Vagina (tissue), 2 donors: ENCODE results near the gene S100A13. TPM values are rescaled to one million over a fixed set of nuclear protein-coding genes. Genes with fewer than 3 reads are reported as not detected.
A peak's percentile ranks its signal among the peaks of the same experiment; 100 is the strongest.

Source experiments
- DNase-seq, 2 donors: peaks; one replicate each; pipeline ENCODE4 v3.0.0-alpha.2; 2017; ENCODE audit errors: extremely low spot score in 2 of 2
- H3K27ac ChIP-seq: fragments of 200-600 bp; sonication (generic); one replicate; pipeline ENCODE4 v1.5.1; 2019
- H3K27me3 ChIP-seq: fragments of 200-600 bp; sonication (generic); one replicate; pipeline ENCODE4 v1.5.1; 2019
- H3K36me3 ChIP-seq, 2 donors: fragments of 200-600 bp; sonication (generic); one replicate each; pipeline ENCODE4 v1.5.1; 2017 to 2019
- H3K4me1 ChIP-seq: fragments of 200-600 bp; sonication (generic); one replicate; pipeline ENCODE4 v1.5.1; 2019
- H3K4me3 ChIP-seq, 2 donors: fragments of 200-600 bp; sonication (generic); 1 replicate in 1 of 2; 2 replicates in 1 of 2; pipeline ENCODE4 v1.5.1; 2016 to 2019
- H3K9me3 ChIP-seq: fragments of 200-600 bp; sonication (generic); one replicate; pipeline ENCODE4 v1.5.1; 2019
- CTCF ChIP-seq, 3 experiments: fragments of 450-650 bp in 2 of 3; fragments of 200-600 bp in 1 of 3; sonication (generic) in 1 of 3; IDR thresholded peaks; one replicate each; pipeline ENCODE4 v1.5.1; 2017 to 2019; ENCODE audit warnings: antibody characterized with exemption in 3 of 3, mild to moderate bottlenecking in 2 of 3, moderate library complexity in 2 of 3
- POLR2A ChIP-seq, 2 donors: fragments of 450-650 bp; IDR thresholded peaks; one replicate each; pipeline ENCODE4 v1.6.1; 2017; ENCODE audit warnings: antibody characterized with exemption in 2 of 2, mild to moderate bottlenecking in 2 of 2, moderate library complexity in 2 of 2
- POLR2AphosphoS5 ChIP-seq, 2 donors: sonication (generic); formaldehyde crosslinking; IDR thresholded peaks; one replicate each; pipeline ENCODE4 v1.9.0; 2017; ENCODE audit warnings: antibody characterized with exemption in 2 of 2, mild to moderate bottlenecking in 2 of 2, low read depth in 1 of 2; ENCODE audit not compliant: insufficient read depth in 1 of 2
- intact Hi-C: fragments of 100-400 bp; cut with DNase I; formaldehyde crosslinking; loops from one replicate; pipeline ENCODE4 v1.15.1; 2023
- total RNA-seq: library from RNA; depleted of rRNA; stranded (reverse); fragments of >200 nt; gene quantifications from one replicate; pipeline ENCODE4 v1.2.3, GENCODE V29; 2016

Gene S100A13
- total RNA-seq, 1 donor from 2014 or later, result 116 TPM

DNA sequence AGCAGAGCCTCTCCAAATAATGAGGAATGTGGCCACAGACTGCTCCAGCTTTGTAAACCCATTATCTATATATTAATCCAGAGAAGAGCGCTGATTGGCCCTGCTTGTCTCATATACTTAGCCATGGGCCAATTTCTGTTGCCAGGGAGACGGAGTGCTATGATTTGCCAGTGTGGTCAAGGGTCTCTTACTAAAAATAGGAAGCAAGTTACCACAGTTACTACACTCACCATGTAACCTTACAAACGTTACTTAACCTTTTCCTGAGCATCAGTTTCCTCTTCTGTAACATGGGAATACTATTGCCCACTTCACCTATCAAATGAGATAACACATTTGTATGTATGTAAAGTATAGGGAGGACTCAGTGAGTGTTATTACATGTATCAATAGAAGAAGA, 54.0 kb downstream of the S100A13 start:
- intact Hi-C loops, result no loop called here
- no peak for DNase-seq
- no peaks in the 10 kb centered on the region for H3K27me3 ChIP-seq
- peak overlapping the region; percentile 59 for H3K27ac ChIP-seq
- no peaks in the 10 kb centered on the region for H3K36me3 ChIP-seq
- TF ChIP-seq CTCF (IDR thresholded peaks at IDR 0.05) (no peak), POLR2AphosphoS5 (IDR thresholded peaks at IDR 0.05; ENCODE audit: insufficient read depth in 1 of 2, low read depth in 1 of 2) (no peak), POLR2A (IDR thresholded peaks at IDR 0.05) (no peak)
- peaks cover 22% of the 10 kb centered on the region for H3K4me1 ChIP-seq
- H3K9me3 ChIP-seq, result no peaks in the 10 kb centered on the region
- H3K4me3 ChIP-seq, result no peak overlapping the region

GRCh38 chr1:153572569-153573015, 54.7 kb downstream of the S100A13 start:
- Histone ChIP-seq H3K27ac (peak overlapping the region; percentile 59), H3K9me3 (no peaks in the 10 kb centered on the region), H3K4me3 (no peak overlapping the region), H3K36me3 (no peaks in the 10 kb centered on the region), H3K27me3 (no peaks in the 10 kb centered on the region), H3K4me1 (peaks cover 22% of the 10 kb centered on the region)
- TF ChIP-seq POLR2A (IDR thresholded peaks at IDR 0.05) (no peak), CTCF (IDR thresholded peaks at IDR 0.05) (peak; percentile 60 to 74 (median 61)), POLR2AphosphoS5 (IDR thresholded peaks at IDR 0.05; ENCODE audit: insufficient read depth in 1 of 2, low read depth in 1 of 2) (peak in 1 of 2 donors; percentile 88)
- DNase-seq, result no peak
- intact Hi-C loops, result no loop called here

DNA sequence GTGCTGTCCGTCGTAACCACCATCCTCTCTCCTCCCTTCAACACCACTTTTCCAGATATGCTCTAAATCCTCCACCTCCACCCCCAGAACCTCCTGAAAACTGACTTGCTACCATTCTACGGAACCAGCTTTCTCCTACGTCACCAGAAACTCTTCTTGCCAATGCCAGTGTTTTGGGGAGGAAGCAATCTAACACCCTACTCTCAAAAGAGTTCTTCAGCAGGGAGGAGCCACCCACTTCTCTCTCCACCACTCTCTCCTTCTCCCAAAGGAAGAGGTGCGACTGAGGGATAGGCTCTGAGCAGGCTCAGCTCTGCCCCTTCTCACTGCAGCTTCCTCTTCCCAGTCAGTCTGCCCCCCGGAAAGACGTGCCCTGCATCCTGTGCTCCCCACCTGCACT, 55.6 kb downstream of the S100A13 start:
- no peaks in the 10 kb centered on the region for H3K27me3 ChIP-seq
- no peak for DNase-seq
- peaks cover 28% of the 10 kb centered on the region for H3K4me1 ChIP-seq
- no peaks in the 10 kb centered on the region for H3K9me3 ChIP-seq
- TF ChIP-seq CTCF (IDR thresholded peaks at IDR 0.05) (no peak), POLR2AphosphoS5 (IDR thresholded peaks at IDR 0.05; ENCODE audit: insufficient read depth in 1 of 2, low read depth in 1 of 2) (no peak), POLR2A (IDR thresholded peaks at IDR 0.05) (no peak)
- no peak overlapping the region for H3K27ac ChIP-seq
- intact Hi-C loops, result no loop called here
- H3K36me3 ChIP-seq, result no peaks in the 10 kb centered on the region
- H3K4me3 ChIP-seq, result no peak overlapping the region

DNA sequence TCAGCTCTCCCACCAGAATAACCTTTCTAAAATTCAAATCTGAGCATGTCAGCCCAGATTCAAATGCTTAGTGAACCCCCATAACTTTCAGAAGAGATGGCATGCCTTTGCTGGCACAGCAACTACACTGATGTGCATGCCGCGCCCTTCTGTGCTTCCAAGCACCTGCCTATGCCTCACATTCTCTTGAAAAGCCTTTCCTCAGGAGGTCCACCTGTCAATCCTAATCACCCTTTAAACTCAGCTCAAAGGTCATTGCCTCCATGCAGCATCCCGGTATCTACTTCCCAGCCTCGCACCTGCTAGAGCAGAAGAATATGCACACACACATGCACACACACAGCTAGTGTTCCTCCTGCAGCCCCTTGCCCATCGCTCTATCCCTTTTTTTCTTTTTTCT, 56.4 kb downstream of the S100A13 start:
- intact Hi-C loops, result no loop called here

More for the DNA sequence above, 56.4 kb downstream of the S100A13 start:
- Histone ChIP-seq H3K4me3 (no peak overlapping the region), H3K27ac (no peak overlapping the region), H3K27me3 (no peaks in the 10 kb centered on the region), H3K36me3 (no peaks in the 10 kb centered on the region), H3K9me3 (no peaks in the 10 kb centered on the region), H3K4me1 (peaks cover 34% of the 10 kb centered on the region)
- no peak for DNase-seq
- TF ChIP-seq POLR2AphosphoS5 (IDR thresholded peaks at IDR 0.05; ENCODE audit: insufficient read depth in 1 of 2, low read depth in 1 of 2) (no peak), POLR2A (IDR thresholded peaks at IDR 0.05) (no peak), CTCF (IDR thresholded peaks at IDR 0.05) (no peak)
